Liver (tissue), 9 donors: ENCODE results near the gene RAB35. TPM values are rescaled to one million over a fixed set of nuclear protein-coding genes. Genes with fewer than 3 reads are reported as not detected.

Experiments
- DNase-seq: peaks from one replicate; pipeline ENCODE4 v3.0.0-alpha.2; 2017; ENCODE audit warnings: low spot score
- H3K27ac ChIP-seq, 2 donors: one replicate each; pipeline ENCODE4 v1.7.0; 2013; ENCODE audit warnings: inconsistent platforms in 2 of 2, low read length in 2 of 2, control low read depth in 1 of 2, low read depth in 1 of 2, mild to moderate bottlenecking in 1 of 2
- H3K27me3 ChIP-seq, 4 donors: one replicate each; pipeline versions ENCODE4 v1.6.1 to v1.7.0; 2013; ENCODE audit warnings: low read length in 3 of 4, inconsistent platforms in 1 of 4, mild to moderate bottlenecking in 1 of 4, moderate library complexity in 1 of 4; ENCODE audit not compliant: control insufficient read depth in 4 of 4, insufficient read depth in 4 of 4
- H3K36me3 ChIP-seq, 4 donors: one replicate each; pipeline versions ENCODE4 v1.6.1 to v1.7.0; 2013; ENCODE audit warnings: low read length in 3 of 4, mild to moderate bottlenecking in 3 of 4, low read depth in 1 of 4, moderate library complexity in 1 of 4; ENCODE audit not compliant: control insufficient read depth in 4 of 4, insufficient read depth in 3 of 4
- H3K4me1 ChIP-seq, 4 donors: one replicate each; pipeline versions ENCODE4 v1.6.1 to v1.7.0; 2013; ENCODE audit warnings: low read length in 3 of 4, mild to moderate bottlenecking in 3 of 4, moderate library complexity in 1 of 4; ENCODE audit not compliant: control insufficient read depth in 4 of 4, insufficient read depth in 4 of 4
- H3K4me3 ChIP-seq, 3 donors: one replicate each; pipeline versions ENCODE4 v1.6.1 to v1.7.0; 2013; ENCODE audit warnings: low read length in 3 of 3, control low read depth in 1 of 3, low read depth in 1 of 3, mild to moderate bottlenecking in 1 of 3
- H3K9ac ChIP-seq, 2 donors: one replicate each; pipeline ENCODE4 v1.7.0; 2013; ENCODE audit warnings: low read length in 2 of 2, mild to moderate bottlenecking in 2 of 2, moderate library complexity in 2 of 2, control low read depth in 1 of 2, low read depth in 1 of 2
- H3K9me3 ChIP-seq, 4 donors: one replicate each; pipeline versions ENCODE4 v1.6.1 to v1.7.0; 2013; ENCODE audit warnings: low read length in 3 of 4; ENCODE audit not compliant: control insufficient read depth in 4 of 4
- ATF3 ChIP-seq: IDR thresholded peaks from 2 replicates; pipeline ENCODE4 v1.6.1; 2016; ENCODE audit warnings: antibody characterized with exemption
- CTCF ChIP-seq: fragments of 150-350 bp; IDR thresholded peaks from 2 replicates; pipeline ENCODE4 v1.5.1; 2017; ENCODE audit warnings: improper control_type of control experiment, low read depth, low read length; ENCODE audit not compliant: missing input control
- EGR1 ChIP-seq, 2 donors: IDR thresholded peaks; 2 replicates each; pipeline ENCODE4 v1.6.1; 2016 to 2018; ENCODE audit warnings: antibody characterized with exemption in 2 of 2, low read depth in 2 of 2
- FOXA1 ChIP-seq: IDR thresholded peaks from 2 replicates; pipeline ENCODE4 v1.6.1; 2016; ENCODE audit warnings: antibody characterized with exemption
- FOXA2 ChIP-seq: IDR thresholded peaks from 2 replicates; pipeline ENCODE4 v1.6.1; 2016; ENCODE audit warnings: antibody characterized with exemption
- GABPA ChIP-seq, 2 donors: IDR thresholded peaks in 1 of 2; conservative IDR thresholded peaks in 1 of 2; 2 replicates each; pipeline ENCODE4 v1.6.1; 2016; ENCODE audit warnings: antibody characterized with exemption in 2 of 2, mild to moderate bottlenecking in 1 of 2, moderate library complexity in 1 of 2
- HNF4A ChIP-seq, 2 donors: conservative IDR thresholded peaks; 2 replicates each; pipeline ENCODE4 v1.6.1; 2016; ENCODE audit warnings: antibody characterized with exemption in 2 of 2, mild to moderate bottlenecking in 2 of 2
- HNF4G ChIP-seq: IDR thresholded peaks from 2 replicates; pipeline ENCODE4 v1.6.1; 2016; ENCODE audit warnings: antibody characterized with exemption
- JUND ChIP-seq, 2 donors: IDR thresholded peaks; 2 replicates each; pipeline ENCODE4 v1.6.1; 2016; ENCODE audit warnings: antibody characterized with exemption in 2 of 2
- RAD21 ChIP-seq, 2 donors: IDR thresholded peaks; 2 replicates each; pipeline ENCODE4 v1.6.1; 2016; ENCODE audit warnings: antibody characterized with exemption in 2 of 2, mild to moderate bottlenecking in 2 of 2
- RXRA ChIP-seq, 2 donors: IDR thresholded peaks; 2 replicates each; pipeline ENCODE4 v1.6.1; 2017 to 2018; ENCODE audit warnings: antibody characterized with exemption in 2 of 2, mild to moderate bottlenecking in 1 of 2
- SP1 ChIP-seq: IDR thresholded peaks from 2 replicates; pipeline ENCODE4 v1.6.1; 2018; ENCODE audit warnings: antibody characterized with exemption, mild to moderate bottlenecking
- TAF1 ChIP-seq: conservative IDR thresholded peaks from 2 replicates; pipeline ENCODE4 v1.6.1; 2016; ENCODE audit warnings: antibody characterized with exemption, mild to moderate bottlenecking
- YY1 ChIP-seq: IDR thresholded peaks from 2 replicates; pipeline ENCODE4 v1.6.1; 2016; ENCODE audit warnings: antibody characterized with exemption, mild to moderate bottlenecking
- WGBS: extraction: QIAGEN DNeasy Blood & Tissue Kit; methylation state at CpG from one replicate; pipeline ENCODE4 v1.1.7; 2013; 5-methylcytosine and 5-hydroxymethylcytosine counted together
- polyA plus RNA-seq, 2 donors: library from polyadenylated mRNA; stranded (reverse) in 1 of 2; unstranded in 1 of 2; fragments of 200-250 nt in 1 of 2; fragments of >200 nt in 1 of 2; fragmentation: Nextera tagmentation in 1 of 2; extraction: Ambion mirVana in 1 of 2; gene quantifications; one replicate each; pipeline versions ENCODE4 v1.2.1 to v1.2.3, GENCODE V29; 2013 to 2015
- total RNA-seq, 2 donors: library from RNA; depleted of rRNA; stranded (reverse); fragments of >200 nt; gene quantifications; one replicate each; pipeline ENCODE4 v1.2.3, GENCODE V29; 2014
- TF ChIP-seq, protein P1 (sequence below): IDR thresholded peaks from 2 replicates; pipeline ENCODE4 v1.6.1; 2016; ENCODE audit warnings: antibody characterized with exemption
- TF ChIP-seq, protein P2 (sequence below): IDR thresholded peaks from 2 replicates; pipeline ENCODE4 v1.6.1; 2016; ENCODE audit warnings: antibody characterized with exemption, mild to moderate bottlenecking
- TF ChIP-seq, protein P3 (sequence below): IDR thresholded peaks from 2 replicates; pipeline ENCODE4 v1.6.1; 2016; ENCODE audit warnings: antibody characterized with exemption
- donor health status: healthy.
- donor health status: healthy.
- donor health status: healthy.
- donor health status: healthy.
- donor health status: healthy.

RAB35 gene
- total and polyA plus RNA-seq, 4 donors = 7.4 to 14.4 (median 10.2) TPM

GRCh38 chr12:120101617-120102016, 14.9 kb downstream of the RAB35 start (continued):
- TF ChIP-seq GABPA (IDR thresholded peaks at IDR 0.05 in 1 of 2, conservative IDR thresholded peaks at IDR 0.05 in 1 of 2) (no peak), TAF1 (no peak), RAD21 (IDR thresholded peaks at IDR 0.05) (no peak), FOXA1 (no peak)

GRCh38 chr12:120101182-120101581, 15.4 kb downstream of the RAB35 start:
- no peak for DNase-seq
- Histone ChIP-seq H3K36me3 (peaks cover 12 to 42% (median 19%) of the 10 kb centered on the region in 4 donors), H3K4me3 (no peak overlapping the region), H3K27me3 (no peaks in the 10 kb centered on the region), H3K27ac (no peak overlapping the region), H3K9me3 (no peaks in the 10 kb centered on the region), H3K9ac (no peak overlapping the region), H3K4me1 (peaks cover 0 to 9% (median 3%) of the 10 kb centered on the region in 4 donors)
- 70% methylated on average over 11 of the region's 11 CpGs for WGBS
- TF ChIP-seq, protein P1, sequence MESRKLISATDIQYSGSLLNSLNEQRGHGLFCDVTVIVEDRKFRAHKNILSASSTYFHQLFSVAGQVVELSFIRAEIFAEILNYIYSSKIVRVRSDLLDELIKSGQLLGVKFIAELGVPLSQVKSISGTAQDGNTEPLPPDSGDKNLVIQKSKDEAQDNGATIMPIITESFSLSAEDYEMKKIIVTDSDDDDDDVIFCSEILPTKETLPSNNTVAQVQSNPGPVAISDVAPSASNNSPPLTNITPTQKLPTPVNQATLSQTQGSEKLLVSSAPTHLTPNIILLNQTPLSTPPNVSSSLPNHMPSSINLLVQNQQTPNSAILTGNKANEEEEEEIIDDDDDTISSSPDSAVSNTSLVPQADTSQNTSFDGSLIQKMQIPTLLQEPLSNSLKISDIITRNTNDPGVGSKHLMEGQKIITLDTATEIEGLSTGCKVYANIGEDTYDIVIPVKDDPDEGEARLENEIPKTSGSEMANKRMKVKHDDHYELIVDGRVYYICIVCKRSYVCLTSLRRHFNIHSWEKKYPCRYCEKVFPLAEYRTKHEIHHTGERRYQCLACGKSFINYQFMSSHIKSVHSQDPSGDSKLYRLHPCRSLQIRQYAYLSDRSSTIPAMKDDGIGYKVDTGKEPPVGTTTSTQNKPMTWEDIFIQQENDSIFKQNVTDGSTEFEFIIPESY = no peak
- no peak for TF ChIP-seq FOXA2
- TF ChIP-seq GABPA (IDR thresholded peaks at IDR 0.05 in 1 of 2, conservative IDR thresholded peaks at IDR 0.05 in 1 of 2) = no peak
- TF ChIP-seq, protein P2, sequence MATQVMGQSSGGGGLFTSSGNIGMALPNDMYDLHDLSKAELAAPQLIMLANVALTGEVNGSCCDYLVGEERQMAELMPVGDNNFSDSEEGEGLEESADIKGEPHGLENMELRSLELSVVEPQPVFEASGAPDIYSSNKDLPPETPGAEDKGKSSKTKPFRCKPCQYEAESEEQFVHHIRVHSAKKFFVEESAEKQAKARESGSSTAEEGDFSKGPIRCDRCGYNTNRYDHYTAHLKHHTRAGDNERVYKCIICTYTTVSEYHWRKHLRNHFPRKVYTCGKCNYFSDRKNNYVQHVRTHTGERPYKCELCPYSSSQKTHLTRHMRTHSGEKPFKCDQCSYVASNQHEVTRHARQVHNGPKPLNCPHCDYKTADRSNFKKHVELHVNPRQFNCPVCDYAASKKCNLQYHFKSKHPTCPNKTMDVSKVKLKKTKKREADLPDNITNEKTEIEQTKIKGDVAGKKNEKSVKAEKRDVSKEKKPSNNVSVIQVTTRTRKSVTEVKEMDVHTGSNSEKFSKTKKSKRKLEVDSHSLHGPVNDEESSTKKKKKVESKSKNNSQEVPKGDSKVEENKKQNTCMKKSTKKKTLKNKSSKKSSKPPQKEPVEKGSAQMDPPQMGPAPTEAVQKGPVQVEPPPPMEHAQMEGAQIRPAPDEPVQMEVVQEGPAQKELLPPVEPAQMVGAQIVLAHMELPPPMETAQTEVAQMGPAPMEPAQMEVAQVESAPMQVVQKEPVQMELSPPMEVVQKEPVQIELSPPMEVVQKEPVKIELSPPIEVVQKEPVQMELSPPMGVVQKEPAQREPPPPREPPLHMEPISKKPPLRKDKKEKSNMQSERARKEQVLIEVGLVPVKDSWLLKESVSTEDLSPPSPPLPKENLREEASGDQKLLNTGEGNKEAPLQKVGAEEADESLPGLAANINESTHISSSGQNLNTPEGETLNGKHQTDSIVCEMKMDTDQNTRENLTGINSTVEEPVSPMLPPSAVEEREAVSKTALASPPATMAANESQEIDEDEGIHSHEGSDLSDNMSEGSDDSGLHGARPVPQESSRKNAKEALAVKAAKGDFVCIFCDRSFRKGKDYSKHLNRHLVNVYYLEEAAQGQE = no peak
- TF ChIP-seq JUND (IDR thresholded peaks at IDR 0.05) = no peak
- TF ChIP-seq ATF3 = no peak
- no peak for TF ChIP-seq FOXA1
- no peak for TF ChIP-seq CTCF
- no peak for TF ChIP-seq RAD21 (IDR thresholded peaks at IDR 0.05)
- TF ChIP-seq YY1 = no peak
- TF ChIP-seq SP1 = no peak
- TF ChIP-seq HNF4A (conservative IDR thresholded peaks at IDR 0.05) = no peak
- TF ChIP-seq HNF4G = no peak
- no peak for TF ChIP-seq RXRA (IDR thresholded peaks at IDR 0.05)
- no peak for TF ChIP-seq EGR1 (IDR thresholded peaks at IDR 0.05; ENCODE audit: low read depth in 2 of 2)
- TF ChIP-seq, protein P3, sequence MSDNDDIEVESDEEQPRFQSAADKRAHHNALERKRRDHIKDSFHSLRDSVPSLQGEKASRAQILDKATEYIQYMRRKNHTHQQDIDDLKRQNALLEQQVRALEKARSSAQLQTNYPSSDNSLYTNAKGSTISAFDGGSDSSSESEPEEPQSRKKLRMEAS = no peak
